ENCODE data around the gene ZBTB46. TPM values are rescaled to one million over a fixed set of nuclear protein-coding genes. Genes with fewer than 3 reads are reported as not detected.
"Not testable (repeated sequence)": the region's sequence is repeated elsewhere in the genome, so short reads cannot be mapped to it uniquely, and the experiment has no call there.

The ZBTB46 gene
- total and polyA plus RNA-seq, 2 donors (not counting 1 experiment from before 2014, with no cell fraction given) = 0.96 to 4.5 TPM

DNA sequence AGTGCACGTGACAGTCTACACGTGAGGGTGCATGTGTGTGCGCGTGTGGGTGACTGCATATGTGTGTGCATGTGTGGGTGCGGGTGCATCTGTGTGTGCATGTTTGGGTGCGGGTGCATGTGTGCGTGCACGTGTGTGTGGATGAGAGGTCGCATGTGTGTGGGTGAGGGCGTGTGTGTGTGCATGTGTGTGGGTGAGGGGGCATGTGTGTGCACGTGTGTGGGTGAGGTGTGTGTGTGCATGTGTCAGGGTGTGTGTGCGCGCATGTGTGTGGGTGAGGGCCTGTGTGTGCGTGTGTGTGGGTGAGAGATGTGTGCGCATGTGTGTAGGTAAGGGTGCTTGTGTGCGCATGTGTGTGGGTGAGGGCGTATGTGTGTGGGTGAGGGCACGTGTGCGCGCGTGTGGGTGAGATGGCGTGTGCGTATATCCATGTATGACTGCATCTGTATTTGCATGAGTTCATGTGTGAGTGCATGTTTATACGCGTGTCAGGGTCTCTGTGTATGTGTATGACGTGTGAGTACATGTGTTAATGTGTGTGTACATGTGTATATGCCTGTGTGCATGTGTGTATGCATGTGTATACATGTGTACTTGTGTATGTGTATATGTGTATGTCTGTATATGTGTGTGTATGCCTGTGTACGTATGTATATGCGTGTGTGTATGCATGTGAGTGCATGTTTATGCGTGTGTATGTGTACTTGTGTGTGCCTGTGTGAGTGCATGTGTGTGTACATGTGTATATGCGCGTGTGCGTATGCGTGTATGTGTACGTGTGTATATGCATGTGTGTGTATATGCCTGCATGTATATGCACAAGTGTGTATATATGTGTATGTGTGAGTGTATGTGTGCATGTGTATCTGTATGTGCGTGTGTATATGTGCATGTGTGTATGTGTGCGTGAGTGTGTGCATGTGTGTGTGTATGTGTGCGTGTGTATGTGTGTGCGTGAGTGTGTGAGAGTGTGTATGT, 98.7 kb downstream of the ZBTB46 start:
- no peaks in the 10 kb centered on the region for H3K4me1 ChIP-seq (ENCODE audit: control insufficient read depth, extremely low read depth, insufficient read depth, low read length)
- no peak overlapping the region for H3K4me2 ChIP-seq (ENCODE audit: extremely low read depth, insufficient read depth, low read length)
- no peak overlapping the region for H3K4me3 ChIP-seq (replicated peaks in 1 of 4; ENCODE audit: control extremely low read depth in 1 of 4, insufficient read depth in 1 of 4, low read depth in 3 of 4, low read length in 4 of 4)
- no peak for TF ChIP-seq EZH2 (IDR thresholded peaks at IDR 0.05; ENCODE audit: low read length, missing control alignments)
- TF ChIP-seq, protein P1, sequence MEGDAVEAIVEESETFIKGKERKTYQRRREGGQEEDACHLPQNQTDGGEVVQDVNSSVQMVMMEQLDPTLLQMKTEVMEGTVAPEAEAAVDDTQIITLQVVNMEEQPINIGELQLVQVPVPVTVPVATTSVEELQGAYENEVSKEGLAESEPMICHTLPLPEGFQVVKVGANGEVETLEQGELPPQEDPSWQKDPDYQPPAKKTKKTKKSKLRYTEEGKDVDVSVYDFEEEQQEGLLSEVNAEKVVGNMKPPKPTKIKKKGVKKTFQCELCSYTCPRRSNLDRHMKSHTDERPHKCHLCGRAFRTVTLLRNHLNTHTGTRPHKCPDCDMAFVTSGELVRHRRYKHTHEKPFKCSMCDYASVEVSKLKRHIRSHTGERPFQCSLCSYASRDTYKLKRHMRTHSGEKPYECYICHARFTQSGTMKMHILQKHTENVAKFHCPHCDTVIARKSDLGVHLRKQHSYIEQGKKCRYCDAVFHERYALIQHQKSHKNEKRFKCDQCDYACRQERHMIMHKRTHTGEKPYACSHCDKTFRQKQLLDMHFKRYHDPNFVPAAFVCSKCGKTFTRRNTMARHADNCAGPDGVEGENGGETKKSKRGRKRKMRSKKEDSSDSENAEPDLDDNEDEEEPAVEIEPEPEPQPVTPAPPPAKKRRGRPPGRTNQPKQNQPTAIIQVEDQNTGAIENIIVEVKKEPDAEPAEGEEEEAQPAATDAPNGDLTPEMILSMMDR (conservative IDR thresholded peaks at IDR 0.05 in 1 of 2, IDR thresholded peaks at IDR 0.05 in 1 of 2; ENCODE audit: low read depth in 1 of 2, low read length in 2 of 2) = no peak
- H3K27me3 ChIP-seq (ENCODE audit: control insufficient read depth, insufficient read depth, low read length) = no peaks in the 10 kb centered on the region
- H2AFZ ChIP-seq (ENCODE audit: low read length) = no peak overlapping the region
- H3K9me3 ChIP-seq (ENCODE audit: control insufficient read depth, insufficient read depth, low read depth, low read length) = no peaks in the 10 kb centered on the region
- H4K20me1 ChIP-seq (ENCODE audit: control insufficient read depth, extremely low read depth, insufficient read depth, low read length) = no peaks in the 10 kb centered on the region
- no peak overlapping the region for H3K9ac ChIP-seq (ENCODE audit: insufficient read depth, low read length)
- DNase-seq (ENCODE audit: low read depth in 2 of 2) = no peak
- no peak overlapping the region for H3K27ac ChIP-seq (ENCODE audit: insufficient read depth, low read length)
- peaks cover 22% of the 10 kb centered on the region for H3K36me3 ChIP-seq (ENCODE audit: control insufficient read depth, insufficient read depth, low read length)
- H3K79me2 ChIP-seq (ENCODE audit: control insufficient read depth, insufficient read depth, low read length) = peaks cover 21% of the 10 kb centered on the region

DNA sequence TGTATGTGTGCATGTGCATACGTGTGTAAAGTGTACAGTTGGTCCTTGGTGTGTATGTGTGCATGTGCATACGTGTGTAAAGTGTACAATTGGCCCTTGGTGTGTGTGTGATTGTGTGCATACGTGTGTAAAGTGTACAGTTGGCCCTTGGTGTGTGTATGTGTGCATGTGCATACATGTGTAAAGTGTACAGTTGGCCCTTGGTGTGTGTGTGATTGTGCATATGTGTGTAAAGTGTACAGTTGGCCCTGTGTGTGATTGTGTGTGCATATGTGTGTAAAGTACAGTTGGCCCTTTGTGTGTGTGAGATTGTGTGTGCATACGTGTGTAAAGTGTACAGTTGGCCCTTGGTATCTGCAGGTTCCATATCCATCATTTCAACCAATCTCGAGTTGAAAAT, 99.7 kb downstream of the ZBTB46 start:
- Histone ChIP-seq H2AFZ (ENCODE audit: low read length) (no peak overlapping the region), H3K36me3 (ENCODE audit: control insufficient read depth, insufficient read depth, low read length) (peaks cover 20% of the 10 kb centered on the region), H3K9ac (ENCODE audit: insufficient read depth, low read length) (no peak overlapping the region), H3K4me3 (replicated peaks in 1 of 4; ENCODE audit: control extremely low read depth in 1 of 4, insufficient read depth in 1 of 4, low read depth in 3 of 4, low read length in 4 of 4) (no peak overlapping the region), H4K20me1 (ENCODE audit: control insufficient read depth, extremely low read depth, insufficient read depth, low read length) (no peaks in the 10 kb centered on the region), H3K27me3 (ENCODE audit: control insufficient read depth, insufficient read depth, low read length) (no peaks in the 10 kb centered on the region), H3K9me3 (ENCODE audit: control insufficient read depth, insufficient read depth, low read depth, low read length) (no peaks in the 10 kb centered on the region), H3K79me2 (ENCODE audit: control insufficient read depth, insufficient read depth, low read length) (peaks cover 26% of the 10 kb centered on the region), H3K4me1 (ENCODE audit: control insufficient read depth, extremely low read depth, insufficient read depth, low read length) (no peaks in the 10 kb centered on the region), H3K4me2 (ENCODE audit: extremely low read depth, insufficient read depth, low read length) (no peak overlapping the region), H3K27ac (ENCODE audit: insufficient read depth, low read length) (no peak overlapping the region)
- TF ChIP-seq EZH2 (IDR thresholded peaks at IDR 0.05; ENCODE audit: low read length, missing control alignments) = no peak
- TF ChIP-seq, protein P1 (conservative IDR thresholded peaks at IDR 0.05 in 1 of 2, IDR thresholded peaks at IDR 0.05 in 1 of 2; ENCODE audit: low read depth in 1 of 2, low read length in 2 of 2) = no peak
- DNase-seq (ENCODE audit: low read depth in 2 of 2) = no peak

DNA sequence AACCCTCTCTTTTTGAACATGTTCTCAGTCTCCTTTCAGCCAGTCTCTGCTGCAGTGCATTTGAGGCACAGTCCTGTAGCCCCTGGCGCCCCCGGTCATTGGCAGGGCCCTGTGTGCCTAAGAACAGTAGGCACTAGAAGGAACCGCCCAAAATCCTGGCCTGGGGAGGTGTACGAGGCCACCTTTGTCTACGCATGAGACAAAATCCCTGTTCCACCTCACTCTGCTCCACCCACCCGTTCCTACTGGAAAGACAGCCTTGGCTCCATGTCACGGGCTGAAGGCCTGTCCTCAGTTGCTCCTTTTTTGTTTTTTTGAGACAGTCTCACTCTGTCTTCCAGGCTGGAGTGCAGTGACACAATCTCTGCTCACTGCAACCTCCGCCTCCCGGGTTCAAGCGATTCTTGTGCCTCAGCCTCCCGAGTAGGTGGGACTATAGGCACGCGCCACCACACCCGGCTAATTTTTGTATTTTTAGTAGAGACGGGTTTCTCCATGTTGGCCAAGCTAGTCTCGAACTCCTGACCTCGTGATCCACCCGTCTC, 100.8 kb downstream of the ZBTB46 start:
- not testable (repeated sequence) for H3K4me2 ChIP-seq (ENCODE audit: extremely low read depth, insufficient read depth, low read length); H3K27me3 ChIP-seq (ENCODE audit: control insufficient read depth, insufficient read depth, low read length); H3K9me3 ChIP-seq (ENCODE audit: control insufficient read depth, insufficient read depth, low read depth, low read length); DNase-seq (ENCODE audit: low read depth in 2 of 2); H3K27ac ChIP-seq (ENCODE audit: insufficient read depth, low read length); H3K4me3 ChIP-seq (replicated peaks in 1 of 4; ENCODE audit: control extremely low read depth in 1 of 4, insufficient read depth in 1 of 4, low read depth in 3 of 4, low read length in 4 of 4); H3K9ac ChIP-seq (ENCODE audit: insufficient read depth, low read length); H3K4me1 ChIP-seq (ENCODE audit: control insufficient read depth, extremely low read depth, insufficient read depth, low read length); H2AFZ ChIP-seq (ENCODE audit: low read length); H4K20me1 ChIP-seq (ENCODE audit: control insufficient read depth, extremely low read depth, insufficient read depth, low read length)
- Histone ChIP-seq H3K79me2 (ENCODE audit: control insufficient read depth, insufficient read depth, low read length) (peaks cover 26% of the 10 kb centered on the region), H3K36me3 (ENCODE audit: control insufficient read depth, insufficient read depth, low read length) (peaks cover 18% of the 10 kb centered on the region)

DNA sequence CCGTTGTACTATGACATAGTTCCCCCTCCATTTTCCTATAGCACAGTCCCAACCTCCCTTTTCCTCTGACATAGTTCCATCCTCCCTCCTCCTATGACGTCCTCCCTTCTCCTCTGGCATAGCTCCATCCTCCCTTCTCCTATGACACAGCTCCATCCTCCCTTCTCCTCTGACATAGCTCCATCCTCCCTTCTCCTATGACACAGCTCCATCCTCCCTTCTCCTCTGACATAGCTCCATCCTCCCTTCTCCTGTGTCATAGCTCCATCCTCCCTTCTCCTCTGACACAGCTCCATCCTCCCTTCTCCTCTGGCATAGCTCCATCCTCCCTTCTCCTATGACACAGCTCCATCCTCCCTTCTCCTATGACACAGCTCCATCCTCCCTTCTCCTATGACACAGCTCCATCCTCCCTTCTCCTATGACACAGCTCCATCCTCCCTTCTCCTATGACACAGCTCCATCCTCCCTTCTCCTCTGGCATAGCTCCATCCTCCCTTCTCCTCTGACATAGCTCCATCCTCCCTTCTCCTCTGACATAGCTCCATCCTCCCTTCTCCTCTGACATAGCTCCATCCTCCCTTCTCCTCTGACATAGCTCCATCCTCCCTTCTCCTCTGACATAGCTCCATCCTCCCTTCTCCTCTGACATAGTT, 108.0 kb downstream of the ZBTB46 start:
- H3K9me3 ChIP-seq (ENCODE audit: control insufficient read depth, insufficient read depth, low read depth, low read length); H3K27ac ChIP-seq (ENCODE audit: insufficient read depth, low read length); H3K36me3 ChIP-seq (ENCODE audit: control insufficient read depth, insufficient read depth, low read length); H3K27me3 ChIP-seq (ENCODE audit: control insufficient read depth, insufficient read depth, low read length); H3K9ac ChIP-seq (ENCODE audit: insufficient read depth, low read length); H4K20me1 ChIP-seq (ENCODE audit: control insufficient read depth, extremely low read depth, insufficient read depth, low read length); H3K4me2 ChIP-seq (ENCODE audit: extremely low read depth, insufficient read depth, low read length); H3K4me3 ChIP-seq (replicated peaks in 1 of 4; ENCODE audit: control extremely low read depth in 1 of 4, insufficient read depth in 1 of 4, low read depth in 3 of 4, low read length in 4 of 4); H2AFZ ChIP-seq (ENCODE audit: low read length); H3K4me1 ChIP-seq (ENCODE audit: control insufficient read depth, extremely low read depth, insufficient read depth, low read length): not testable (repeated sequence)
- DNase-seq (ENCODE audit: low read depth in 2 of 2) = peak in 1 of 2 donors; percentile 16
- peaks cover 17% of the 10 kb centered on the region for H3K79me2 ChIP-seq (ENCODE audit: control insufficient read depth, insufficient read depth, low read length)
